ENCODE results near the gene NHERF2.

The NHERF2 gene

GRCh38 chr16:1998852-1999801 lies 27.6 kb upstream of the NHERF2 start:
- DNase-seq (ENCODE audit: low read depth), result no peak
- no peak for TF ChIP-seq CTCF (conservative IDR thresholded peaks at IDR 0.05; ENCODE audit: low read length)

DNA sequence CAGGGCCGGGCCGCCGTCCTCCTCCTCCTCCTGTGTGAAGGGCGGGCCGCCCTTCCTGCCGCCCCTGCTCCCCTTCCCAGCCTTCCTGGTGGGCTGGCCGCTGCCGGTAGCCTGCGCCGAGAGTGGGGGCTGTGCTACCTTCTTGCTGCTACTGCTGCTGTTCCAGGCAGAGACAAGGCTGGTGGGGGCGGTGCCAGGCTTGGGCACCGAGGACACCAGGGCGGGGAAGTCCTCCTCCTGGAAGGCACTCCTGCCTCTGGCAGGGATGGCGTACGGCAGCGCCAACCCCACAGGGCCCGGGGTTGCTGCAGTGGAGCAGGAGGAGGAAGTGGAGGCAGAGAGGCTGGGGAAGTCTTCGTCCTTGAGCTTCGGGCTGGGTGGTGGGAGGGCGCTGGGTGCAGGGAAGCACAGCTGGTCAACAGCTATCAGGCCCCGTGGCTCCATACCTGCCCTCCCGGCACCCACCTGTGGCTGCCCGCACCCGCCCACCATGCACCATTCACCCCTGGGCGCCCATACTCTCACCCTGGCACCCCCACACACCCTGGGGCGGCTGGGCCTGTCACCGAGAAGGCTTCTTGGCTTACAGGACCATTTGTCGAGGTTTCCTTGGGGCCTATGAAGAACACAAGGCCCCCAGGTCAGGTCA lies 26.7 kb upstream of the NHERF2 start:
- no peak for DNase-seq (ENCODE audit: low read depth)
- H3K4me3 ChIP-seq (ENCODE audit: low read length), result no peak overlapping the region
- TF ChIP-seq CTCF (conservative IDR thresholded peaks at IDR 0.05; ENCODE audit: low read length), result no peak

More at GRCh38 chr16:1998852-1999801, 27.6 kb upstream of the NHERF2 start:
- no peak overlapping the region for H3K4me3 ChIP-seq (ENCODE audit: low read length)

- no peak for TF ChIP-seq CTCF (conservative IDR thresholded peaks at IDR 0.05; ENCODE audit: low read length)
- H3K4me3 ChIP-seq (ENCODE audit: low read length), result no peak overlapping the region
- DNase-seq (ENCODE audit: low read depth), result no peak
Observed at GRCh38 chr16:2001035-2001434, 25.7 kb upstream of the NHERF2 start.

DNA sequence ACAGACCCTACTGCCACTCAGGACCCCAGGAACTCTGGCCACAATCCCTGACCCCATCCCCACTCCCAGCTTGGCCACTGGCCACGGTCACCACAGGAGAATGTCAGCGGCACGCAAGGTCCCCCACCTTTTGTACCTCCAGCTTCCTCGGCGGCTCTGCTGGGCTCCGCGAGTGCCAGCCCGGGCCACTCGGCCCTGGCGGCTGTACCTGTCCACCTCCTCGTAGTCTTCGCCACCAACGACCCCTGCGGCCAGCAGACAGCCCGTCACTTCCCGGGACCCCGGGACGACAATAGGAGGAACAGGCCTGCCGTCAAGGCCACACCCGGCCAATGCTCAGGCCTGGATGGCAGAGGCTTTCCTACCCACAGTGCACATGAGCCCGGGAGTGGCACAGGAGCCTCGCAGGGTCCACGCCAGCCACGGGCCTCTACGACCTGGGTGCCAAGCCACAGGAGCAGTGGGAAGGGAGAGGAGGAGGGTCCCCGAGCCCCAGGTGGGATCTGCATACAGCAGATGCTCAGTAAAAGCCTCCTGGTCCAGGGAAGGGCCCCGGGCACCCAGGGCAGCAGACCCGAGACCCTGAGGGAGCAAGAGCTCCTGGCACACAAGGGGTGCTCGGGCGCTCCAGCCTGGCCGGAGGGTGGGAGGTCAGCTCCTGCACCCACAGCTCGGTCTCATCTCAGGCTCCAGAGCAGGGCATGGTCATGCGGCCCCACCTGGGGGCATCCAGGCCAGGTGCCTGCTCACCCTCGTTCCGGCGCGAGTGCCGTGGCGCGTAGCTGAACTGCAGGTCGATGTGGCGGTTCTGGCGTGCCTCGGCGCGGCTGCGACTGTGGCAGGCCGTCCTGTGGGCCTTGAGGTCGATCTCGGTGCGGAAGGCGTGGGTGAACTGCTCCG lies 25.0 kb upstream of the NHERF2 start:
- no peak for DNase-seq (ENCODE audit: low read depth)
- TF ChIP-seq CTCF (conservative IDR thresholded peaks at IDR 0.05; ENCODE audit: low read length), result no peak
- no peak overlapping the region for H3K4me3 ChIP-seq (ENCODE audit: low read length)

DNA sequence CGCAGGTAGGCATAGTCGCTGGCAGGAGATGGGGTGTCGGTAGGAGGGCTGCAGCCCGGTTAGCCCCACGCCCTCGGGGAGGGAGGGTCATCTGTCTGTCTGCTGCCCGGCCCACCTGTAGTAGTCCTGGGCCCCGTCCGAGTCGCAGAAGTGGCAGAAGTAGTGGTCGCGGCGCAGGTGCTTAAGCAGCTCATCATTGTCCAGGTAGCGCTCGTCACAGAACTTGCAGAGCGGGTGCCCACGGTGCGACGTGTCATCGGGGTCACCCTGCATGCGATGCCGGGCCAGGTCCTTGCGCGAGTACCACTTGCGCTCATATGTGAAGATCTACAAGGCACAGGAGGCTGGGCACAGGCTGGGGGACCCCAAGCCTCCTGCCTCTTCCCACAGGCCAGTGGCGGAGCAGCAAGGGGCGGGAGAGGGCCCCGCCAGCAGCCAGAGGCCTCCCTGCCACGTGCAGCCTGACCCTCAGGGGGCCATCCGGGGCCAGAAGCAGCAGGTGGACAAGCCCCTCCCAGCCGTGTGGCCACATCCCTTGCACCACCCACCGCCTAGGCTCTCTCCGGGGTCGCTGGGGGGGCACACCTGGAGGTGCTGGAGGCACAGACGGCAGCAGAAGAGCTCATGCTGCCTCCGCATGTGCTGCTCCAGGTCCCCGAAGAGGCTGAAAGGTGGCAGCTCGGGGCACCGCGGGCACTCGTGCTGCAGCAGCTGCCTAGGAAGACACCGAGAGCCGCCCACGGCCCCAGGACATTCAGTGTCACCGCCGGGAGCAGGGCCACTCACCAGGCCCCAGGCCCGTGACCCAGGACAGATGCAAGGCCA lies 24.1 kb upstream of the NHERF2 start:
- TF ChIP-seq CTCF (conservative IDR thresholded peaks at IDR 0.05; ENCODE audit: low read length), result no peak
- DNase-seq (ENCODE audit: low read depth), result no peak
- H3K4me3 ChIP-seq (ENCODE audit: low read length), result no peak overlapping the region

DNA sequence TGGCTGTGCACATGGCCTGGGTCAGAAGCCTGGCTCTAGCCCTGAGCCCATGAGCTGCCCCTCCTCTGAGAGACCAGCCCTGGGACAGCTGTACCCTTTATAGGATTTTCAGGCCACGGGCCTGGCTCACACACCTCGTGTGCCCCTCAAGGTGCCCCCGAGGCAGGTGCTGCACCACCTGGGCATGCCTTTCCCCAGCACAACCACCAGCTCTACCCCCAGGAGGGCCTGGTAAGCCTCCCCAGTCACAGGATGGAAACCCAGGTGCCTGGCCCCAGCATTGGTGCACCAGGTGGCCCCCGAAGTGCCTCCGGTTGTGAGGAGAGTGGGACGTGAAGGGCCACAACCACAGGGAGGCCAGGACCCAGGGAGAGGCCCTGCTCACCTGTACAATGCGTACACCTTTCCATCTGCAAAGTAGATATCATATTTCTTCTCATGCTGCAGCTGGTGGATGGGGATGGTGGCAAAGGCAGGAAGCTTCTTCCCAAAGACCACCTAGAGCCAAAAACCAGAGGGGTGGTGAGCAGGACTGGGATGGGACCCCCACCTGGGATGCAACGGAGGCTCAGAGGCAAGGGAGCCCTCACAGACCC lies 23.4 kb upstream of the NHERF2 start:
- no peak for DNase-seq (ENCODE audit: low read depth)
- no peak overlapping the region for H3K4me3 ChIP-seq (ENCODE audit: low read length)
- no peak for TF ChIP-seq CTCF (conservative IDR thresholded peaks at IDR 0.05; ENCODE audit: low read length)

Measured in AG10803 (cell line).